ELR (cell line): ENCODE data around the gene FABP1.

Experiments used
- DNase-seq: peaks from one replicate; pipeline ENCODE4 v3.0.0-alpha.2; 2015; ENCODE audit warnings: low read depth

FABP1 gene

GRCh38 chr2:88114889-88115288, 13.0 kb downstream of the FABP1 start:
- no peak for DNase-seq

GRCh38 chr2:88113069-88113468, 14.8 kb downstream of the FABP1 start:
- no peak for DNase-seq

DNA sequence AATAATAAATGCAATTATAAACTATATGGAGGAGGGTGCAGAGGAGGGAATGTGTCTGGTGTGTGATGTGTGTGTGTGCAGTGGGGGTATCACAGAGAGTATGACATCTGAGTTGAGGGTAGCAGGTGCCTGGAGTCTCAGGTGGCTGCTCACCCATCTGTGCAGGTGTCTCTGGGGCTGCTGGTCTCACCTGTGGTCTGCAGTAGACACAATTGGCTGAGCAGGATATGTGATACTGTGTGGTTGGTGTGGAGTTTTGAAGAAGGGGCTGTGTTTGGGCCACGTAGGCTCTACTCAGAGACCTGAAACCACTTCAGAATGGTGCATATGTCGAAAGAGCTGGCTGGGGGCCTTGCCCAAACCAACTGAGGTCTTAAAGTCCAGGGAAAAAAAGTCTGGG, 17.0 kb downstream of the FABP1 start:
- no peak for DNase-seq

DNA sequence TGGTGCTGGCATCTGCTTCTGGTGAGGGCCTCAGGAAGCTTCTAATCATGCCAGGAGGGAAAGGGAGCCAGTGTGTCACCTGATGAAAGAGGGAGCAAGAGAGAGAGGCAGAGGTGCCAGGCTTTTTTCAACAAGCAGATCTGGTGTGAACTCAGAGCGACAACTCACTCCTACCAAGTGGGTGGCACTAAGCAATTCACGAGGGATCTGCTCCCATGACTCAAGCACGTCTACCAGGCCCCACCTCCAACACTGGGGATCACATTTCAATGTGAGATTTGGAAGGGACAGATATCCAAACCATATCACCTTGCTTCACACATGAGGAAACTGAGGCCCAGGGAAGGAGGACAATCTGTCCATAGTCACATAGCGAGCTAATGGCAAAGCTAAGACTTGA, 19.1 kb downstream of the FABP1 start:
- no peak for DNase-seq

- no peak for DNase-seq
These were observed 27.4 kb downstream of the FABP1 start for GRCh38 chr2:88100489-88100858.

DNA sequence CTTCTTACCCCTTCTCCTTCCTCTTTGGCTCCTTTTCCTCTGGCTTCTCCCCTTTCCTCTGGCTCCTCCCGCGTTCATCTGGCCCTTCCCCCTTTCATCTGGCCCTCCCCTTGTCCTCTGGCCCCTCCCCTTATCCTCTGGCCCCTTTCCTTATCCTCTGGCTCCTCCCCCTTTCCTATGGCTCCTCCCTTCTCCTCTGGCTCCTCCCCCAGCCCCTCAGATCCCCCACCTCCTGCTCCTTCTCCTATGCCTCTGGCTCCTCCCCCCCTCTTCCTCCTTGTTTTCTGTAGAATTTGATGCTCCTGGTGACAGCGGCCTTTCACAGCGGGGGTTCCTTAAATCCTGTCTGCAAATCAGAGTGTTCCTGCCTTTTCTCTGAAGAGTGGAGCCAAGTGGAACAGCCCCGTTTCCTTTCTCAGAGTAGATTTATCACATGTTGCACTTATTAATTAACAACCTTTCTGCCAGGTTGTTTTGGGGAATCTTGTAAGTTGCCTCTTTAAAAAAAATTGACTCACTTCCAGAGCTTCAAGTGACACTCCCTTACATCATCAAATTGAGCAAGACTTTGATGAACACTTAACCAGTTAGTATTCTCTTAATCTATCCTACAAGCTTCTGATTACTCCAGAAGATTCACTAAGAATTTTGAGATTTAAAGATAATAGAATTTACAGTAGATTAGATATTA, 27.9 kb downstream of the FABP1 start:
- peak; percentile 28 for DNase-seq

DNA sequence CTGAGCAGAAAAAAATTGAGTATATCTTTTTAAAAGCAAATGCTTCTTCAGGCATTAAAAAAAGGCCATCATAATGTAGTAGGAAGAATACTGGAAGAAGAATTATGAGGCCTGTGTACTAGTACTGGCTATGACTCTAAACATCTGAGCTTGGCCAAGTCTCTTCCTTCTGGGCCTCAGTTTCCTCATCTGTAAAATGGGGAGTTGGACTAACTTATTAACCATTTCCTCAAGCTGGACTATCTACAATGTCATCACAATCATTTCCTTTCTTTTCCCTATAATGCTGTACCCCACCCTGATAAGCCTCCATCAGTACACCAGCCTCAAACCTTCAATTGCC, 29.3 kb downstream of the FABP1 start:
- DNase-seq, result no peak

GRCh38 chr2:88097891-88098557, 29.8 kb downstream of the FABP1 start:
- no peak for DNase-seq

DNA sequence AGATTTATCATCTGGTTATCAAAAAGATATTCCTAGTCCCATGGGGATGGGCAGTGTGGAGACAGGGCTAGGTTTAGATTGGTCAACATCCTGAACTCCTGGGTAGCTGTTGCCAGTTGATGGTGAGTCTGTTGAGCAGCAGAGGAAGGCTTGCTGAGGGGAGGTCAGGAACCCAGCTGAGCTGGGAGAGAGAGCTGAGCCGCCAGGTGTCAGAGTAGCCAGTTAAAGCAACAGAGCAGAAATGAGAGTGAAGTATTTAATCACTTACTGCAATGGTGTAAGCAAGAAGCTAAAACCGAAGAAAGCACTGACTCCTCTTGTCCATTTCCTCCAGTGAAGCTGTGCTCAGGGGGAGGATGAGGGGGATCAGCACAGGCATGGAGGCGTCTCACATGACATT, 30.7 kb downstream of the FABP1 start:
- no peak for DNase-seq

DNA sequence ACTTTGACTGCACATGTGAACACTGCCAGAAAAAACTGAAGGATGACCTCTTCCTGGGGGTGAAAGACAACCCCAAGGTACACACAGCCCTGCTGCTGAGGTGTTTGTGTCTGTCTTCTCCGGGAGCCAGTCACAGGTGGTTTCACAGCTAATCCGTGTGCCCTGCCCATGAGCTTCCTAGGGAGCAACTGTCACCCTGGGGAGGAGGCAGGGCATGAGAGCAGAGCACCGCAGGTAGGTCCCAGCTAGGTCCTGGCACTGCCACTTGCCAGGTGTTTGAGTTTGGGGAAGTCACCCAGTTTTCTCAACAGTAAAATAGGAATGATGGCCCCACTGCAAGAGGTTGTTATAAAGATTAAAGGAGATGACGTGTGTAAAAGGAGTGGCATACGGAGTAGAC, 31.2 kb downstream of the FABP1 start:
- no peak for DNase-seq

GRCh38 chr2:88095022-88095421, 32.8 kb downstream of the FABP1 start:
- no peak for DNase-seq

- DNase-seq, result no peak
These were observed 35.1 kb downstream of the FABP1 start for GRCh38 chr2:88092773-88093172.

DNA sequence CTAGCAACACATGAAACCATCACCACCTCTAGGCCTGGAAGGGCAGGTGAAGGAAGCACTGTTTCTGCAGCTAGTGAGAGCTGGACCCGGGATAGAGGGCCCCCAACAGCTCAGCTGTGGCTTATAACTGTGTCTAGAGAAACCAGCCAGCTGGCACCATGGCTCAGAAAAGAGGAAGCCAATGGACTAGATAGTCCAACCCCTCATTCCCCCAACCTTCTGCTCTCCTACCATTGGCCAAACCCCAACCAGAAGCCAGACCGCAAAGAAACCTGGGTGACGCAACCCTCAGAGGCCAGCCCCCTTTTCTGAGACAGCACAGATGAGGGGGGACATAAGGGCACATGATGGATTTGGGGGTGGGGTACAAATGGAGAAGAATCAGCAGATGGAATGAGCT, 35.9 kb downstream of the FABP1 start:
- DNase-seq, result no peak

DNA sequence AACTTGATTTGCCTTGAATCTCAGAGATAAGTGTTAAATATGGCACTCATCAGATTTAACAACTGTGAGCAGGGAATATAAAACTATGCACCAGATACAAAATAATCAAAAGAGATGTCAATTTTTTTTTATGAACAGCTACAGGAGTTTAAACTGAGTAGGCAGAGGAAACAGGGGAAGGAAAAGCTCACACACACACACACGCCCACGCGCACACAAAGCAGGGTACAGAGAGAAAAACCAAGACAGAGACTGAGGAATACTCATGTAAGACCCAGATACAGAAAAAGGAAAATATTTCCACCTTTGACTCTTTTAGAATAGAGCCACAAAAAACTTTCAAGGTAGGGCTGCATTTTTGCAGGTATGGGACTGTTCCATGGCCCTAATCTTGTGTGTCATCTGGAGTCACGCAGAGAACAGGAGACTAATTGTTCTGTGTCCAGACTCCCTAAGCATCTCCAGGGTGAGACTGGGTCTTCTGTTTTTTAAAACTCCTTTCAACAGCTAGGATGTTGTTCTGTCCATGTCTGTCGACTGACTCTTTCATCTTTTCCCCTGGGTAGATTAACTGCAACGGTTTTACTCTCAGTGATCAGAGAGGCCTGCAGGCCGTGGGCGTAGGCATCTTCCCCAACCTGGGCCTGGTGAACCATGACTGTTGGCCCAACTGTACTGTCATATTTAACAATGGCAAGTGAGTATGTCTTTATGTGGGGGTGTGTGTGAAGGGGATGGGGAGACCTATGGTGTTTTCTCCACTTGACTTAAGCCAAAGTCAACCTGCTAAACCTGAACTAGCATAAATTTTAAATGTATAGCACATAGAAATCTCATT, 37.2 kb downstream of the FABP1 start:
- no peak for DNase-seq

DNA sequence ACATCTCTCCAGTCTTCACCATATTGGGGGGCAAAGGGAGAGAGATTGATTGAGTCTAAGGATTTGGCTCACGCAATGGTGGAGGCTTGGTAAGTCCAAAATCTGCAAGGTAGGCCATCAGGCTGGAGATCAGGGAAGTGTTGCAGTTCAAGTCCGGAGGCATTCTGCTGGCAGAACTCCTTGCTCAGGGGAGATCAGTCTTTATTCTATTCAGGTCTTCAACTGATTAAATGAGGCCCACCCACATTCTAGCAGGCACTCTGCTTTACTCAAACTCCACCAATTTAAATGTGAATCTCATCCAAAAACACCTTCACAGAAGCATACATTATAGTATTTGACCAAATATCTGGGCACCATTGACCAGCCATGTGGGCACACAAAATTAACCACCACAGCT, 38.9 kb downstream of the FABP1 start:
- no peak for DNase-seq

- no peak for DNase-seq
These were observed 40.1 kb downstream of the FABP1 start for GRCh38 chr2:88087763-88088162.

GRCh38 chr2:88087073-88087472, 40.8 kb downstream of the FABP1 start:
- no peak for DNase-seq

GRCh38 chr2:88086401-88086800, 41.5 kb downstream of the FABP1 start:
- DNase-seq, result no peak

DNA sequence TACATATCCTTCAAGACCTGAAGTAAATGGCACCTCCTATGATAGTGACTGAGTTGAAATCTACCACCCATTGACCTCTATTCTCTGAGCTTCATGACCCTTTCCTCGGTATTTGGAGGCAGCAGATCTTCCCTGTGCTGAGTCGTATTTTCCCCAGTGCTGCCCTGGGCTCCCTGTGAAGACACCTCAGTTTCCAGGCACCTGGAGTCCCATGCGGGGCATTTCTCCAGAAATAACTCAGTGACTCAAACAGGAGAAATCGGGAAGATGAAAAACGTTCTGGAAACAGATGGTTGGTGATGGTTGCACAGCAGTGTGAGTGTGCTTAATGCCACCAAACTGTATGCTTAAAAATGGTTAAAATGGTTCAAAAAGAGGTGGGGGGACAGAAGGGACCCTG, 42.3 kb downstream of the FABP1 start:
- DNase-seq, result no peak

DNA sequence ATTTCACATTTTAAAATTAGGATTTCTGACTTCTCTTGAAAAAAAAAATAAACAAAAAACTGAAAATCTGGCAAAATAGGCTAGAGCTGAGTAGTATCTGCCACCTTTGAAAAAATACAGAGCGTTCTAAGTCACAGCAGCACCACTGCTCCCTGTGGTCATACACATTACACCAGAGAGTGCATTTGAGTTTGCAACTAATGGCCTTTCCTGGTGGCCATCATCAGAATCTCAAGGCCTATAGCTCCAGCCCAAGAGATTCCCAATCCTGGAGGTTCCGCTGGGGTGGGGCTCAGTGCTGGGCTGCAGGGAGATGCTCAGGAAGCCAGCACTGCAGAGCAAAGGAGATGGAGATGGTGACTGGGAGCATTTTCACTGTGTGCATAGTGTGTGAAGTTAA, 42.8 kb downstream of the FABP1 start:
- DNase-seq, result no peak

GRCh38 chr2:88082781-88083180, 45.1 kb downstream of the FABP1 start:
- DNase-seq, result no peak

DNA sequence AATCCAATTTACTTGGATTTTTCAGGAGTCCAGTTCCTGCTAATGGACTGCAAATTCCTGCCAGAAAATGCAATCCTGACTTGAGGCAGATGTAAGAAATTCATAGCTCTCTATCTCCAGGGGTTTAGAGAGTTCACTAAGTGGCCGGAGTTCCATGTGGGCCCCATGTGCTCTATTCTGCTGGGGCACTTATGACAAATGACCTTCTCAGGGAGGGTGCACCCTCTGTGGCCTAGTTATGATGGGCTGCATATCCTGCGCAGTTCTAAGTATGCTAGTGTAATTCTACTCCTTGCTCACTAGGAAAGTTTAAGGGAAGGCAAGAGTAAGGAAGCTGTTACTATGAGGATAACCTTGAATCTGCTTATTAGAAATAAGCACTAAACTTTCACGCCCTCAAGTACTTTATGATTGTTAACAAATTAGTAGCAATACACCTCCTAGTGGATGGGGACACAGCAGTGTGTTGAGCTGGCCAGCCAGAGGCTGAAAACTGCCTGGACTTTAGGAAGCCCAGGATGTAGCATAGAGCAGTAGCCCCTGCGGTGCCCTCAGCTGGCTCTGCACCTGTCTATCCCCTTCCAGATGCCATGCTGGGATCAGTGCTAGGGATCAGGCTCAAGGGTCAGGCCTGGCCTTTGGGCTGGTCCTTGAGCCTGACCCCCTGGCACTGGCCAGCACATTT, 45.8 kb downstream of the FABP1 start:
- DNase-seq, result no peak

GRCh38 chr2:88080545-88080944, 47.3 kb downstream of the FABP1 start:
- DNase-seq, result no peak
